Measurements from ENCODE around the gene SMIM1. TPM values are rescaled to one million over a fixed set of nuclear protein-coding genes. Genes with fewer than 3 reads are reported as not detected.

Gene SMIM1
- total RNA-seq, 1 experiment from 2014 or later: 5.5 TPM

DNA sequence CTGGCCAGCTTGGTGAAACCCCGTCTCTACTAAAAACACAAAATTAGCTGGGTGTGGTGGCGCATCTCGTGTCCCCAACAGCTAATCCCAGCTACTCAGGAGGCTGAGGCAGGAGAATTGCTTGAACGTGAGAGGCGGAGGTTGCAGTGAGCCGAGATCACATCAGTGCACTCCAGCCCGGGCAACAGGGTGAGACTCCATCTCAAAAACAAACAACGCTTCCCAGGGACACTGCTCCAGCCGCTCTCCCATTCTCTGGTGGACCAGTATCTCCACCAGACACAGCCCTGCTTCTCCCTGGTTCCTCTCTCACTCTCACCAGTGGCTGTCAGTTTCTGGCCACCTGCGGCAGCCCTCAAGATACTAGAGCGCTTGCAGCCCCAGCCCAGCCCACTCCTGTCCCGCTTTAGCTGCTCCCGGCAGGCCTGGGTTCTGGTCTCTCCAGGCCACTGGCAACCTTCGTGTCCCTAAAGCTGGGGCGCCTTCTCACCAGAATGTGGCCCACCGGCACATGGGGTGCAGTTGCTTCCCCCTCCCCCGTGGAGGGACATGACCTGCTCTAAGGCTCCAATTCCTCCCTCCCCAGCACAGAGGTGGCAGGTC is 44.7 kb downstream of the SMIM1 start:
- Histone ChIP-seq H3K9ac (ENCODE audit: low read length) (no peak overlapping the region), H3K9me2 (ENCODE audit: insufficient read depth) (no peaks in the 10 kb centered on the region), H3K27me3 (ENCODE audit: insufficient read depth, low read length) (no peaks in the 10 kb centered on the region), H2AFZ (ENCODE audit: low read depth, low read length, poor library complexity, severe bottlenecking) (no peak overlapping the region), H3K4me3 (replicated peaks in 1 of 2; ENCODE audit: low read depth in 1 of 2, low read length in 2 of 2) (no peak overlapping the region), H4K20me1 (ENCODE audit: insufficient read depth) (no peaks in the 10 kb centered on the region), H3K79me2 (ENCODE audit: insufficient read depth, low read length) (no peaks in the 10 kb centered on the region), H3K36me3 (ENCODE audit: control insufficient read depth in 1 of 2, insufficient read depth in 2 of 2, low read length in 2 of 2) (no peaks in the 10 kb centered on the region; a peak in 1 of 4 replicates), H3K27ac (ENCODE audit: low read depth, low read length) (no peak overlapping the region), H3K9me3 (ENCODE audit: control insufficient read depth in 1 of 2, insufficient read depth in 1 of 2, low read depth in 1 of 2, low read length in 2 of 2) (no peaks in the 10 kb centered on the region), H3K4me1 (ENCODE audit: control insufficient read depth in 1 of 2, insufficient read depth in 2 of 2, low read length in 2 of 2) (no peaks in the 10 kb centered on the region), H3K4me2 (ENCODE audit: low read length) (no peak overlapping the region)
- ATAC-seq: peak; percentile 31; the same call in 1 of the 2 replicates
- TF ChIP-seq SRF (IDR thresholded peaks at IDR 0.05; ENCODE audit: low read depth): no peak
- TF ChIP-seq YY1 (IDR thresholded peaks at IDR 0.05; ENCODE audit: extremely low read depth, insufficient replicate concordance, low read depth, low read length): no peak
- TF ChIP-seq ZBTB33 (IDR thresholded peaks at IDR 0.05; ENCODE audit: extremely low read depth, insufficient replicate concordance, low read length): no peak
- no peak for TF ChIP-seq EZH2 (IDR thresholded peaks at IDR 0.05)
- no peak for TF ChIP-seq CBX3 (IDR thresholded peaks at IDR 0.05; ENCODE audit: low read depth)
- TF ChIP-seq, protein P1, sequence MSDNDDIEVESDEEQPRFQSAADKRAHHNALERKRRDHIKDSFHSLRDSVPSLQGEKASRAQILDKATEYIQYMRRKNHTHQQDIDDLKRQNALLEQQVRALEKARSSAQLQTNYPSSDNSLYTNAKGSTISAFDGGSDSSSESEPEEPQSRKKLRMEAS (IDR thresholded peaks at IDR 0.05): no peak
- TF ChIP-seq TCF7L2 (IDR thresholded peaks at IDR 0.05; ENCODE audit: borderline replicate concordance, extremely low read depth, insufficient read depth, insufficient read length): no peak
- TF ChIP-seq, protein P2, sequence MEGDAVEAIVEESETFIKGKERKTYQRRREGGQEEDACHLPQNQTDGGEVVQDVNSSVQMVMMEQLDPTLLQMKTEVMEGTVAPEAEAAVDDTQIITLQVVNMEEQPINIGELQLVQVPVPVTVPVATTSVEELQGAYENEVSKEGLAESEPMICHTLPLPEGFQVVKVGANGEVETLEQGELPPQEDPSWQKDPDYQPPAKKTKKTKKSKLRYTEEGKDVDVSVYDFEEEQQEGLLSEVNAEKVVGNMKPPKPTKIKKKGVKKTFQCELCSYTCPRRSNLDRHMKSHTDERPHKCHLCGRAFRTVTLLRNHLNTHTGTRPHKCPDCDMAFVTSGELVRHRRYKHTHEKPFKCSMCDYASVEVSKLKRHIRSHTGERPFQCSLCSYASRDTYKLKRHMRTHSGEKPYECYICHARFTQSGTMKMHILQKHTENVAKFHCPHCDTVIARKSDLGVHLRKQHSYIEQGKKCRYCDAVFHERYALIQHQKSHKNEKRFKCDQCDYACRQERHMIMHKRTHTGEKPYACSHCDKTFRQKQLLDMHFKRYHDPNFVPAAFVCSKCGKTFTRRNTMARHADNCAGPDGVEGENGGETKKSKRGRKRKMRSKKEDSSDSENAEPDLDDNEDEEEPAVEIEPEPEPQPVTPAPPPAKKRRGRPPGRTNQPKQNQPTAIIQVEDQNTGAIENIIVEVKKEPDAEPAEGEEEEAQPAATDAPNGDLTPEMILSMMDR (IDR thresholded peaks at IDR 0.05 in 2 of 3, conservative IDR thresholded peaks at IDR 0.05 in 1 of 3; ENCODE audit: borderline replicate concordance in 1 of 3, insufficient read depth in 1 of 3, low read depth in 2 of 3, low read length in 2 of 3): no peak
- no peak for TF ChIP-seq SP1 (IDR thresholded peaks at IDR 0.05; ENCODE audit: low read depth)
- no peak for TF ChIP-seq ZFX (IDR thresholded peaks at IDR 0.05)
- no peak for TF ChIP-seq RAD21 (IDR thresholded peaks at IDR 0.05; ENCODE audit: low read depth)
- TF ChIP-seq, protein P3, sequence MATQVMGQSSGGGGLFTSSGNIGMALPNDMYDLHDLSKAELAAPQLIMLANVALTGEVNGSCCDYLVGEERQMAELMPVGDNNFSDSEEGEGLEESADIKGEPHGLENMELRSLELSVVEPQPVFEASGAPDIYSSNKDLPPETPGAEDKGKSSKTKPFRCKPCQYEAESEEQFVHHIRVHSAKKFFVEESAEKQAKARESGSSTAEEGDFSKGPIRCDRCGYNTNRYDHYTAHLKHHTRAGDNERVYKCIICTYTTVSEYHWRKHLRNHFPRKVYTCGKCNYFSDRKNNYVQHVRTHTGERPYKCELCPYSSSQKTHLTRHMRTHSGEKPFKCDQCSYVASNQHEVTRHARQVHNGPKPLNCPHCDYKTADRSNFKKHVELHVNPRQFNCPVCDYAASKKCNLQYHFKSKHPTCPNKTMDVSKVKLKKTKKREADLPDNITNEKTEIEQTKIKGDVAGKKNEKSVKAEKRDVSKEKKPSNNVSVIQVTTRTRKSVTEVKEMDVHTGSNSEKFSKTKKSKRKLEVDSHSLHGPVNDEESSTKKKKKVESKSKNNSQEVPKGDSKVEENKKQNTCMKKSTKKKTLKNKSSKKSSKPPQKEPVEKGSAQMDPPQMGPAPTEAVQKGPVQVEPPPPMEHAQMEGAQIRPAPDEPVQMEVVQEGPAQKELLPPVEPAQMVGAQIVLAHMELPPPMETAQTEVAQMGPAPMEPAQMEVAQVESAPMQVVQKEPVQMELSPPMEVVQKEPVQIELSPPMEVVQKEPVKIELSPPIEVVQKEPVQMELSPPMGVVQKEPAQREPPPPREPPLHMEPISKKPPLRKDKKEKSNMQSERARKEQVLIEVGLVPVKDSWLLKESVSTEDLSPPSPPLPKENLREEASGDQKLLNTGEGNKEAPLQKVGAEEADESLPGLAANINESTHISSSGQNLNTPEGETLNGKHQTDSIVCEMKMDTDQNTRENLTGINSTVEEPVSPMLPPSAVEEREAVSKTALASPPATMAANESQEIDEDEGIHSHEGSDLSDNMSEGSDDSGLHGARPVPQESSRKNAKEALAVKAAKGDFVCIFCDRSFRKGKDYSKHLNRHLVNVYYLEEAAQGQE (IDR thresholded peaks at IDR 0.05; ENCODE audit: low read depth): no peak
- TF ChIP-seq JUND (IDR thresholded peaks at IDR 0.05): no peak
- no peak for TF ChIP-seq POLR2A (IDR thresholded peaks at IDR 0.05; ENCODE audit: borderline replicate concordance, extremely low read depth, insufficient read depth, insufficient read length)
- no peak for TF ChIP-seq FOSL1 (IDR thresholded peaks at IDR 0.05; ENCODE audit: low read depth)
- no peak for DNase-seq (ENCODE audit: low read depth, low spot score)
- CTCF ChIA-PET: no interaction called here
- RAD21 ChIA-PET (ENCODE audit: low non-redundant PET in 1 of 2, low total read pairs in 2 of 2, uncharacterized antibody in 2 of 2, unreplicated experiment in 2 of 2): no interaction called here
- POLR2A ChIA-PET: no interaction called here
- no TSS peak for BruUV-seq (replicated peaks)
- intact Hi-C loops (cut with micrococcal nuclease): no loop called here
